NCI-H128 (cell line): ENCODE measurements around the gene TECPR1.

Experiments used
- DNase-seq: peaks from one replicate; lab custom pipeline; 2025; ENCODE audit not compliant: unreplicated experiment; lab: John Stamatoyannopoulos, UW

Gene TECPR1

GRCh38 chr7:98252425-98253054 is 508 bp upstream of the TECPR1 start:
- DNase-seq: no peak

GRCh38 chr7:98251231-98251600 is 816 bp downstream of the TECPR1 start:
- DNase-seq: no peak

GRCh38 chr7:98250789-98251188 is 1.2 kb downstream of the TECPR1 start:
- no peak for DNase-seq

- no peak for DNase-seq
Observed at GRCh38 chr7:98249106-98249505, 2.9 kb downstream of the TECPR1 start.

- DNase-seq: no peak
Observed at GRCh38 chr7:98248156-98248555, 3.9 kb downstream of the TECPR1 start.

GRCh38 chr7:98244871-98245270 is 7.2 kb downstream of the TECPR1 start:
- DNase-seq: no peak

- DNase-seq: no peak
Observed at GRCh38 chr7:98242934-98243333, 9.1 kb downstream of the TECPR1 start.

- DNase-seq: no peak
Observed at GRCh38 chr7:98242342-98242741, 9.7 kb downstream of the TECPR1 start.

GRCh38 chr7:98241674-98242241 is 10.3 kb downstream of the TECPR1 start:
- DNase-seq: no peak

GRCh38 chr7:98240961-98241673 is 10.9 kb downstream of the TECPR1 start:
- no peak for DNase-seq

GRCh38 chr7:98238976-98239375 is 13.1 kb downstream of the TECPR1 start:
- no peak for DNase-seq

- DNase-seq: no peak
Observed at GRCh38 chr7:98238076-98238475, 14.0 kb downstream of the TECPR1 start.

GRCh38 chr7:98236355-98237185 is 15.5 kb downstream of the TECPR1 start:
- DNase-seq: no peak

GRCh38 chr7:98235901-98236300 is 16.1 kb downstream of the TECPR1 start:
- no peak for DNase-seq

- no peak for DNase-seq
Observed at GRCh38 chr7:98234429-98235147, 17.4 kb downstream of the TECPR1 start.

- DNase-seq: no peak
Observed at GRCh38 chr7:98233219-98234070, 18.6 kb downstream of the TECPR1 start.

- DNase-seq: no peak
Observed at GRCh38 chr7:98232799-98233198, 19.2 kb downstream of the TECPR1 start.

- no peak for DNase-seq
Observed at GRCh38 chr7:98232263-98232585, 19.8 kb downstream of the TECPR1 start.

- DNase-seq: no peak
Observed at GRCh38 chr7:98231493-98232262, 20.4 kb downstream of the TECPR1 start.
